HG02571 (cell line): ENCODE results near the gene WTIP.

Experiments
- ATAC-seq: cut with Tn5 transposase; IDR thresholded peaks from one replicate; pipeline ENCODE4 v1.9.1; 2021; ENCODE audit warnings: mild to moderate bottlenecking, moderate library complexity; ENCODE audit not compliant: unreplicated experiment

The WTIP gene

DNA sequence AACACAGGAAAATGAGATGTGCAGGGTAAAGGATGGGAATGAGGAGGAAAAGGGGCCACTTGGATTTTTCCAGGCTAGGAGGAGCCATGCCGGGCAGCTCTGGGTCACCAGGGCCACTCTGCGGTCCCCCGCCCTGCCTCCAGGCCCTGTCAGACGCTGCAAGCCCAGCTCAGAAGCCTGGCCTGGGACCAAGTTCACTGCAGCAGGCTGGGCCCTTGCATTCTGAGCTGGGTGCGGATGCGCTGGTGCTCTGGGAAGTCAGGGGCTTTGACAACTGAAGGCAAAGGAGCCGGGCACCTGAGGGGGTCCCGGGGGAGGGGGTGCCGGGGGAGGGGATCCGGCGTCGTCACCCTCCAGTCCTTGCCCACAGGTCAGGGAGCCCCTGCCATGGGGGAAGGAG, 77.5 kb downstream of the WTIP start:
- ATAC-seq = no peak

DNA sequence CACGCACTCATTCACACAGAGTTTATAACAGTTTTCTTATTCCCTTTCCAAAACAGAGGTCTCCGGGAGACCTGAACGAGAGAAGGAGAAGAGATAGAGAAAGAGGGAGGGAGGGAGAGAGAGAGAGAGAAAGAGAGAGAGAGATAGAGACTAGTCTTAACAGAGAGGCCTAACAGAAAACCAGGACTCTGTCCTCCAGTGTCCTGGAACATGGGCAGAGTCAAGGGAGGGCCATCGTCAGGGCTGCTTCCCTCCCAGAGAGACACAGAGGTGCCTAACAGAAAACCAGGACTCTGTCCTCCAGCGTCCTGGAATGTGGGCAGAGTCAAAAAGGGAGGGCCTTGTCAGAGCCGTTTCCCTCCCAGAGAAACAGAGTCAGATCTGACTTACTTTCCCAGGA, 78.7 kb downstream of the WTIP start:
- no peak for ATAC-seq
